ENCODE results near the gene PDE8B.
"Not testable (repeated sequence)": the region's sequence is repeated elsewhere in the genome, so short reads cannot be mapped to it uniquely, and the experiment has no call there.

The PDE8B gene

DNA sequence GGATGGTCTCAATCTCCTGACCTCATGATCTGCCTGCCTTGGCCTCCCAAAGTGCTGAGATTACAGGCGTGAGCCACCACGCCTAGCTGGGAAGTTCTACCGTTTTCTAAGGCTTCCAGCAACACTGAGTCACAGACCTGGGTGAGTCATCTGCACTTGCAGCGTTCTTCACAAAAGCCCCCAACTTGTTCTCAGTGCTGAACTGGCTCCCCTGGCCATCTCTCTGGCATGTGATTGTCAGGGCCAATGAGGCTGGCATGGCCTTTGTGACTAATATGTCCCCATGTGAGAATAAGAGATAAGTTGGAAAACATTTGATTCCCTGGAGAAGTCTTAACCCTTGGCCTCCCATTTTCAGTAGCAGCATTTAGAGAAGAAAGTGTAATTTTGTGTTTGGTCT is 157.3 kb downstream of the PDE8B start:
- DNase-seq: no peak

DNA sequence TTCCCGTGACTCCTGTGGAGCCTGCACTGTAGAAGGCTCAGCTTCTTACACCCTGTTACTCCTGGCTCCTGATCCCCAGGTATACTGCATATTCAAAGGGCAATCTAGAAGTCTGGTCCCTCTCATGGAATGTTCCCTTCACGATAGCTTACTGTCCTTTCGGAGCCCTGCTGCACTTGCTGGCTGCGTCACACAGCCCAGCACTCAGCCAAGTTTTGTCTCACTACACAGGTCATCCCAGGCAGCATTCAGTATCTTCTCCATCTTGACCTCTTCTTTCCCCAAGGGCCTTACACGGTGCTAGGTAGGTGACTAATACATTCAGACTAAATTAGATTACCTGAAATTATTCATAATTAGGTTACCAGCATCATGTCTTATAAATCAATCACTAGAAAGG is 157.9 kb downstream of the PDE8B start:
- DNase-seq: no peak

DNA sequence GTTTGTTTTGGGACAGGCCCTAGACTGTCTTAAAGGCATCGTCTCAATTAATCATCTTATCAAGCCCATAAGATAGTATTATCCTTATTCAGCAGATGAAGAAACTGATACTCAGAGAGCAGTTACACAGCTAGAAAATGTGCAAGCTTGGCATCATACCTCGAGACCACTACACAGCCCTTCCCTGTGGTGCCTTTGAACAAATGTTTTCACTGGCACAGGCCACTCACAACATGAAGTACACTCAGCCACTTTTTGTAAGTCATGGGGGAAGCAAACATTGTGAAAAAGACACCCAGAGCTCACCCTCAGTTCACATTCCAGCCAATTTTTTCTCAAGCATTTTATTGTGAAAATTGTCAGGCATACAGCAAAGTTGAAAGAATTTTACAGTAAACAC is 159.1 kb downstream of the PDE8B start:
- no peak for DNase-seq

DNA sequence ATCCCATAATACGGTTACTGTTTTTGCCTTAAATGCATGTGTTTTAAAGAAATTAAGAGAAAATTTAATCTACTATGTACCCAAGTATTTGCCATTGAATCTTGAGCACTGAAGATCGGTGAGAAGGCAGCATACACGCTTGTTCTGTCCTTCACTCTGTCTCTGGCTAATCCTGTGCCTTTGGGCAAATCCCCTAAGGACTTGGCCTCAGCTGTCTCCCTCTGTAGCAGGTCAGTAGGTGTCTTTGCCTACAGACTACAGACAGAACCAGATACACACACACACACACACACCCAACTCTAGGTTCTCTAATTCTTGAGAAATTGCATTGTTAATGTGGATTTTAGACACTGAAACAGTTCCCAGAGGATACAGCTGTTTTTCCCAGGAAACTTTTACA is 164.2 kb downstream of the PDE8B start:
- DNase-seq: no peak

DNA sequence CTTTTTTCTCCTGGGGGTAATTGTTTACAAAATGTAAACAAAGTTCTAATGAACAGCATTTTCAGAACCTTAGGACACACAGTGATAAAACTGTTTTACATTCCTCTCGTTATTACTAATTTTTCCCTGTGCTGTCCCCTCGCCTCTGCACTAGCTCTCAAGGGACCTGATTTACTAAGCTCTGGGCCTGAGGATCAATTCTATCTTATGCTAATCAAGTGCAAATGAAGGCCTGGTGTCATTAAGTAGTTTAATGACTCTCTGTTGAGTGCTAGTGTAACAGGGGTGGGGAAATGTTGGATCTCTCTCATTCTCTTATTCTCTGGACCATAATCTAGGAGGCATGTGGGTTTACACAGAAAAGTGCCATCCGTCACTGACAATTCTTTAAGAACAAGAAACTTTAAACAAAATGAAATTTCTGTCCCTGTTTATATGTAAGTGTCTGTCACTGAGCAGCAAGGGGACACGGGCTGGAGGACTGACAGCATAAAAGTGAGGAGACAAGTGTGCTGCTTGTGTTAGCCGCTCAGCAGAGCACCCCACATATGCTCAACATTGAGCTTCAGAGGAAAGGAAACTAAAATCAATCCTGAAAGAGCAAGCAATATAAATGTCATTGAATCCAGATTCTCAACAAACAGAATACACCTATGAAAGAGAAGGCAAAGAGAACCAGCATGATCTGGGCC is 166.3 kb downstream of the PDE8B start:
- no peak for DNase-seq

DNA sequence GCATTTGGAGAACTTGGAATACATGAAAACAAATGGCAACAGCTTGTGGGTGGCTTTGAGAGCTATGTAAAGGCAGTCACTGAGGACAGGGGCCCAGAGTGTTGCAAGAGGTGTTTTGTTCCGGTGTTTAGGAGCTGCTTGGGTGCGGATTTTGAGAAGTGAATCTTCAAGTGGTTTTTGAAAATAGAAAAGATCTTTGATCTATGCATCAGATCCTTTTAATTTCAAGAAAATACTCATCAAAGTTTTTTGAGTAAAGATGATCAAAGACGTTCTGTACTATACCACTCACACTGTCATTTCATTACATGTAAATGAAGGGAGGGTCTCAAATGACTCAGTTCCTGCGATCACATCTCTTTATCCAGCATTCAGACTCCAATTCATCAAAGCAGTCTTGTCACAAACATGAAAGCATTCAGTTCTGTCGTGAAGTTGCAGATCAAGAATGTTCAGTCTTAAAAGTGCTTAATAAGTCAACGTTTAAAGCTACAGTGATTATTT is 169.1 kb downstream of the PDE8B start:
- peak in 3 of 5 experiments; percentile 1 to 92 (median 39) for DNase-seq

DNA sequence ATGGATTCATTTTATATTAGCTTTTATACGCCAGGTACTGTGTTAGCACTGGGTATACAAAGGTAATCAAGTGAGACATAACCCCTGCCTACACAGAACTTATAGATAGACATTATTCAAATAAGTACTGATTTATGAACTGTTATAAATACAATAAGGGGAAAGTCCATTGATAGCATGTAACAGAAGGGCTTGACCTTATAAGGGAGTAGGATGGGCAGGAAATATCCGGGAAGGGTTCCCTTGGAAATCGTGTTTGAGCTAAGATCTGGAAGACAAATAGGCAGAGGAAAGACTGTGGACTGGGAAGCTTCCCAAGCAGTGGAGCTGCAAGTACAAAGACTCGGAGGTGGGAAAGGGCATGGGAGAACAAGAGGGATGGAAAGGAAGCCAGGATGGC is 170.2 kb downstream of the PDE8B start:
- no peak for DNase-seq

DNA sequence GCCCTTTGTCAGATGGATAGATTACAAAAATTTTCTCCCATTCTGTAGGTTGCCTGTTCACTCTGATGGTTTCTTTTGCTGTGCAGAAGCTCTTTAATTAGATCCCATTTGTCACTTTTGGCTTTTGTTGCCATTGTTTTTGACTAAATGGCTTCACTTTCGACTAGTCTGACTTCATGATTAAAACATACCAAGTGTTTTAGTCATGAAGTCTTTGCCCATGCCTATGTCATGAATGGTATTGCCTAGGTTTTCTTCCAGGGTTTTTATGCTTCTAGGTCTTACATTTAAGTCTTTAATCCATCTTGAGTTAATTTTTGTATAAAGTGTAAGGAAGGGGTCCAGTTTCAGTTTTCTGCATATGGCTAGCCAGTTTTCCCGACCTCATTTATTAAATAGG is 172.9 kb downstream of the PDE8B start:
- not testable (repeated sequence) for DNase-seq

DNA sequence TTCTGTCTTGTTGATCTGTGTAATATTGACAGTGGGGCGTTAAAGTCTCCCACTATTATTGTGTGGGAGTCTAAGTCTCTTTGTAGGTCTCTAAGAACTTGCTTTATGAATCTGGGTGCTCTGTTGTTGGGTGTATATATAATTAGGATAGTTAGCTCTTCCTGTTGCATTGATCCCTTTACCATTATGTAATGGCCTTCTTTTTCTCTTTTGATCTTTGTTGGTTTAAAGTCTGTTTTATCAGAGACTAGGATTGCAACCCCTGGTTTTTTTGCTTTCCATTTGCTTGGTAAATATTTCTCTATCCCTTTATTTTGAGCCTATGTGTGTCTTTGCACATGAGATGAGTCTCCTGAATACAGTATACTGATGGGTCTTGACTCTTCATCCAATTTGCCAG is 175.9 kb downstream of the PDE8B start:
- DNase-seq: not testable (repeated sequence)

DNA sequence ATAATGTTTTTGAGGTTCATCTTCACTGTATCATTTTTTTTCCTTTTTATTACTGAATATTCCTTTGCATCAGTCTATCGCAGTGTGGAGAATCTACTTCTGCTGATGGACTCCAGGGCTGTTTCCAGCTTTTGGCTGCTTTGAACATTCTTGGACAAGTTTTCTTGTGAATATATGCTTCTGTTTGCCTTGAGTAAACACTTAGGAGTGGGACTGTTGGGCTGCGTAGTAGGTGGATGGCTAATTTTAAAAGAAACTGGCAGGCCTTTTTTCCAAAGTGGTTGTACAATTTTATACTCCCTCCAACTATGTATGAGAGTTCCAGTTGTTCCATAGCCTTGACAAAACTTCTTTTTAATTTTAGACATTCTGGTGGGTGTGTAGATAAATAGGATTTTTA is 179.3 kb downstream of the PDE8B start:
- DNase-seq: no peak

DNA sequence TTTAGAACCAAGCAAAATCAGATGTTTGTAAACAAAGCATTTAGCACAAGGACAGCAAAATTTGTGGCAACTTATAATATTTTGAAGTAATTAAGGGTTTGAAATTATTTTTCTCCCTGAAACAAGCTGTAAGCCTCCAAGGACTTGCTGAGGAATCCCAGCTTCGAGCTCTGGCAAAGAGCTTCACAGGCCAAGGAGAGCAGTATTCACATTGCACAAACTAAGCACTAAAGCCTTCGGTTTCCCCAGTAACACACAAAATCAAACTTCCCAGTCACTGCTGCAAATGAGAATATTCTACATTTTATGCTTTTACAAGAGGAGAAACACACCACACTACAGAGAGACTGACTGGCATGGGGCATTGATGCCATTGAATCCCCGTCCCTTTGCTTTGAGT is 179.7 kb downstream of the PDE8B start:
- DNase-seq: no peak

DNA sequence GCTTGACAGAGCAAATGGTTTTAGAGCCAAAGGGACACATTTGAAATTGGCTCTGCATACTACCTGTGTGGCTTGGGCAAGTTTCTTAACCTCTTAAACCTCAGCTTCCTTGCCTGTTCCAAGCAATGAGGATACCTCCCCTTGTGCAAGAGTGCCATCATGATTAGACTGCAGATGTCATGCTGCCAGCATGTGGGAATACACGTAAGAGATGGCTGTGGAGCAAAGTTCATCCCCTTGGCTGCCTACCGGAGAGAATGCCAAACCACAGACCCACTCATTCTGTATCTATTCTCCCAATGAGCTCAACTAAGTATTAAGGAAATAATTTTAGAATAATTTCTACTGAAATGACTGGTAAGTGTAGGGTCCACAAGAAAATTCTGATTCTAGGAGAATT is 180.3 kb downstream of the PDE8B start:
- DNase-seq: no peak

DNA sequence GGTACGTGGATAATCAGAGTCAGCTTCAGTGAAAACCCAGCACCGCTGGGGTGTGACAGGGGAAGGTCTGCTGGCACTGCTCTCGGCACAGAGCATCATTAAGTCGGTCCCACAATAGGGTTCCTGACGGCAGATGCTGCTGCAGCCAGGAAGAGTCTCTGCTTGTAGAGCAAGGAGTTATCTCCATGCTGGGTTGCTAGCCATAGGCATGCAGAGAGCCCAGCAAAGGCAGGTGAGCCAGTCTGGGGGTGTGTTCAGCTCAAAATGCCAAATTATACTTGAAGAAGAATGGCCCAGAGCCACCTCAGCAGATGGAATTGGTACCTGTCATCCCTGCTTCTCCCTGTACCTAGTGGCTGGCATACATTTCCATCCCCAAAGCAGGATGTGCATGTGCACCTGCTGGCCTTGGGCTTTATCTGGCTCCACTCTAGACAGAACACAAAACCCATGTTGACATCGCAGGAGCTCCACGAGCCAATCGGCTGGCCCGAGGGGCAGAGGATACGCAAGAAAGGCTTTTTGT is 180.8 kb downstream of the PDE8B start:
- no peak for DNase-seq

DNA sequence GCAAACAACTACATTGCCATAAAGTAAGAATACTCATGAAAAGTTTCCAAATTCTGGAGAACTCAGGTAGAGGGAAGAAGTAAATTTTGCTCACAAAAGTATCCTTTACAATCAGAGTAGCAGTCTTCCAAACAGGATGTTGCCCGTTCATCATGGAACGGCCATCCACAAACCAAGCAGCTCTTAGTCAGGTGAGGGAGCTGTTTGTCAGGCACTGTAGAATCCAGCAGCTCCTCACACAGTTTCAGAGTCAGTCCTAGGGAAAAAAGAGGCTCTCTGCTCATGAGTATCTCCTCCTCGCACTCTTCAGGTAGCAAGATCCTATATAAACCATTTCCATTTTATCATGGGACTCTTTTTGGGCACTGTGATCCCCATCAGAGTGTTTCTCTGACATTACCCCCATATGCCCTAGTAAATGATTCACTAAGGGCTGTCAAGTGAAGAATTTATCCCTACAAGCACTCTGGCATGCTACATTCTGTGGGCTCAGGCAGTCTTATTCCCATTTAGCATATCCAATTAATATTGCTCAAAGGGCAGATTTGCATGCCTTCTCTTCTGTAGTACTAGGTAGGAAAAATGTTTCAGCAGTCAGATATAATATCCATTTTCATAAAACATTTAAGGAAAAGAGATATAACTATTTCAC is 183.7 kb downstream of the PDE8B start:
- no peak for DNase-seq

DNA sequence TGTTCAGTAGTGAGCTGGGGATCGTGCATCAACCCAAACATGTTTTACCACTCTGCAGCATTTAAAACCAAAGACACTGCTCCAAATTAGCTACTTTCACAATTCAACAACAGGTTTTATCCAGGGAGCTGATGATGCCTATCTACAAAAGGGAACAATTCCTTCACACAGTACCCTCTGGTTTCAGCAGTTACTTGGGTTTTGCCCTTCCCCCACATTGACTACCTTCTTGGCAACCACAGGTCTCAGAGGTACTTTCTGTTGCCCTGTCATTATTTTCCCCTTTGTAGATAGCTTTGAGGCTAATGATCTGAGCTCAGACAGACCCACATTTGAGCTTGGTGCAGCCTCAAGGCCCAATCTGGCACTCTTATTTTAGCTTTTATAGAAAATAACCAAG is 185.5 kb downstream of the PDE8B start:
- DNase-seq: peak in 1 of 5 experiments; percentile 36

DNA sequence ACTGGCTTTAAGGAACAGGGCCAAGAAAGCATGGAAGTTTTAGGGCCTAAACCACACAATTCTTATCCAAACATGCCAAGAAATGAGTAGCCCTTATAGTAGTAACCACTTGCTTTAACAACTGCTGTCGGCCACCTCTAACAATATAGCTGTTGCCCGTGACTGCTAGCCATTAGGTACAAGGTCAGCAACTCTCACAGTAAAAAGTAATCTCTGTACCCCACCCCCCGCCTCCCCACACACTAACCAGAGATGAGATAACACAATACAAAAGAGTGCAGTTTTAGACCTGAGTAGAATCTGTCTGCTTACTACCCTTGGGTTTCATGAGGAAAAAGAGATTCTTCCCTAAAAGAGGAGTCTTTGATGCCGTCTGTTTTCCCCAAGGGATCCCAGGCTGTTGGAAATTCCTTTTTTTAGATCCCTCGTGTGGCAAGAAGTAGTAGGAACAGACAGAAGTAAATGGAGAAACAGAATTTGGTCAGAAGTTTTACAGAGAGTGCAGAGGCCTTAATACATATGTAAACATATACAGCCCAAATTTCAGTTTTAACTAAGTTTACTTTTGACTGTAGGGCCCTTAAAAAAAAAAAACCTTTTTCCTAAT is 187.3 kb downstream of the PDE8B start:
- no peak for DNase-seq

DNA sequence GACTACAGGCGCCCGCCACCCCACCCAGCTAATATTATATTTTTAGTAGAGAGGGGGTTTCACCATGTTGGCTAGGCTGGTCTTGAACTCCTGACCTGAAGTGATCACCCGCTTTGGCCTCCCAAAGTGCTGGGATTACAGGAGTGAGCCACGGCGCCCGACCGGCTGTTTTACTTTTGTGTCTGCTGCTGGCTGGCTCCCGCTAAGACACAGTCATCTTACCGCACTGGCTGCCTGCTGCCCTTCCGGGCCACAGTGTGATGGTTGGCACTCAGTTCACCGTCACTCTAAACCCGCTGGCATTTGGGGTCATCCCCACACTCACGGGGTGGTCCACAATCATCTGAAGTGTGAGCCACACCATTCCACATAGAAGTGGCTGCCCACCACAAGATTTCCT is 188.0 kb downstream of the PDE8B start:
- DNase-seq: no peak

DNA sequence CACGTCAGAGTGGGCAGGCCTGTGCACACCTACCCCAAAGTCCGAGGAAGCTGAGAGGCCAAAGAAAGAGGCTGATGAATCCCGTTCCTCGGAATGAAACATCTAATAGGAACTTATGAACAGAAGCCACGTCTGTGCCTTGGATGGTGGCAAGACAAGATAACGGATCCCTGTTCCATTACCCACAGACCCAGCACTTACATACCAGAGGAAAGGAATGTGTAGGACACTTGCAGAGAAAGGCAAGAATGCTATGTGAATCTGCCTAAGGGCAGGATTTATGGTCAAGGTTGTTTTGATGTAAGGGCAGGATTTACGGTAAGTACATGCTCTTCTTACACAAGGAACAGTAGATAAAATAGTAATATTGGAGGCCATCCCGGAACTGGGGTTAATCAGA is 188.4 kb downstream of the PDE8B start:
- DNase-seq: no peak

DNA sequence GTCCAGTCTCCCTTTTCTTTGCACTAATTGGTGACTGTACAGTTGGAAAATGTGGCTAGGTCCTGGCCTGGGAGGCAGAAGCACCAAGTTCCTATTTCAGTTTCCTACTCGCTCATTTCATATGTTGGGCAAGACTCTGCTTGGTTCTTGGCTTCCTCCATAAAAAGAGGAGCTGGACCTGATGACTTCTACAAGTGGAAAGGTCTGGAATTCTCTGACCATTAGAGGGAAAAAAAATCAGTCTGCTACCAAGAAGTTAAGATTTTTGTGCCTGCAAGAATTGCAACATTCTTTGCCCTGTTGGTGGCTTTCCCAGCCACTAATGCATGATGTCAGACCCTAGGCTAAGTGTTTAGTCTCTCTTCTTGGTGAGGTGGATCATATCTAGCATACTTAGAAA is 190.2 kb downstream of the PDE8B start:
- no peak for DNase-seq

DNA sequence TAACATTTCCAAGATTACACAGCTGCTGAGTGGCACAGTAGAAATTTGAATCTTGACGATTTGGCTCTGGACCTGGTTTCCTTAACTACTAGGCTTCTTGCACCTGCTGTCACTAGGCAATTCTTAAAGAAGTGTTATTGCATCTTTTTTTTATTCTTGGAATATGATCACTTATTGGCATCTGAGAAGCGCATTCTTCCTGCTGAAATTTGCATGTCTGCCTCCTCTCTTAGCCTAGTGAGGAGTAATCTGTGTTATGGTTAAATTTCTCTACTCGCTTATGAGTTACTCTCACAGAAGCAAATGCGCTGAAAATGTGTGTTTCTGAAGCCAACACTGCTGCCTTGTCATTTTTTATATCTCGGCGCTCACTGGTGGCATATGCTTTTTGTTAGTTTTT is 192.3 kb downstream of the PDE8B start:
- DNase-seq: no peak

DNA sequence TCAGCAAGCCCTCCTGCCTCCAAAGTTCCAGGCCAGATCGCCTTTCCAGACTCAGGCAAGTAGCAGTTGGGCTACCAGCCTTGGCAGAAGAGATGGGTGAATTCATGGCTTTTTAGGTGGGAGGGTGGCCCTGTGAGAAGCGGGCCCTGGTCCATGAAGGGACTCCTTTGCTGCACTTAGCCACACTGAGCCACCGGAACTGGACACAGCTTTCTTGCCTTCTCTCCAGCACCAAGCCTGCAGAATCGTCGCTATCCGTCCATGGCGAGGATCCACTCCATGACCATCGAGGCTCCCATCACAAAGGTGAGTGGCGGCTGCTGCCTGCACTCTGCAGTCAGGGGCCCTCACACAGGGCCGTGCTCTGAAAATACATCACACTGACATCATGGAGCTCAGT is 196.7 kb downstream of the PDE8B start:
- no peak for DNase-seq

DNA sequence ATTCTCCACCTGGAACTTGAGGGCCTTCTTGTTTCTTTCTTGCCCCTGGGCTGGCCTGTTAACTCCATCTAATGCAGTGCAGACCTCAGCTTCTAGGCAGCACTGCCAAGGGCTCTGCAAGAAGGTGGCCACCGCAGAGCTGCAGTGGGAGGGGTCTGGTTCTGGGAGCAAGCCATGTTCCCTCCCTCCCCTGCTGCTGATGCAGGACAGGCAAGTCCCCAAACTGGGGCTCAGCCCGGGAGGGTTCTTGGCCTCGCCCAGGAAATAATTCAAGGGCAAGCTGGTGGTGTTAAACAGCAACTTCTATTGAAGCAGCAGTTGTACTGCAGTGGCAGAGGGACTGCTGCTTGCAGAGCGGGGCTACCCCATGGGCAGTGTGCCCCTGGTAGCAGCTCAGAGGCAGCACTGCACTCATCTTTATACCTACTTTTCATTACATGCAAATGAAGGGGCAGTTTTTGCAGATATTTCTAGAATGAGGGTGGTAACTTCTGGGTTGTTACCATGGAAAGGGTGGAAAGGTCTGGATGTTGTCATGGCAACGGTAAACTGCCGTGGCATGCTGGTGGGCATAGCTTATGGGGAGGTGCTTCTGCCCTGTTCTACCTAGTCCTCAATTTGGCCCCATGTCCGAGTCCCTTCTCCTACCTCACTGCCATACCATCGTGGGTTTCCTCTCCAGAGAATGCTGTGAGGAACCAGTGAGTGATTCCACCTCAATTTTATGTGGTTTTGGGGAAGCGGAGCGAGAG is 199.6 kb downstream of the PDE8B start:
- no peak for DNase-seq

DNA sequence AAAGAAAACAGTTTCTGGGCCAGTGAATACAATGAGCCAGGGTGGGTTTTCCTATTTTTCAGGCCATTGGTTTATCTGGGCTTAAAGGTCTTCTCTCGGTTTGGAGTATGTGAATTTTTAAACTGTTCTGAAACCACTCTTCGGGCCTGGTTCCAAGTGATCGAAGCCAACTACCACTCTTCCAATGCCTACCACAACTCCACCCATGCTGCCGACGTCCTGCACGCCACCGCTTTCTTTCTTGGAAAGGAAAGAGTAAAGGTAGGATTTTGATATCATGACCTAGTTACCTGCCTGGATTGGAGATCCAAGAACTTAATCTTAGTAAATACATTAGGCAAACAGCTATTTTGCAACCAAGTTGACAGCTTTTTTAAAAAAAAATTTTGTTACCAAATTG is 202.6 kb downstream of the PDE8B start:
- no peak for DNase-seq
